GM18498 (cell line): ENCODE measurements around the gene CCDC197.

Experiments
- ATAC-seq: cut with Tn5 transposase; IDR thresholded peaks from one replicate; pipeline ENCODE4 v1.9.1; 2021; ENCODE audit warnings: mild to moderate bottlenecking, moderate library complexity; ENCODE audit not compliant: unreplicated experiment

Gene CCDC197

GRCh38 chr14:93998871-93999403, 1.8 kb downstream of the CCDC197 start:
- no peak for ATAC-seq

GRCh38 chr14:93999573-93999972, 2.5 kb downstream of the CCDC197 start:
- no peak for ATAC-seq

- ATAC-seq: no peak
Observed at GRCh38 chr14:94000267-94000666, 3.2 kb downstream of the CCDC197 start.

- ATAC-seq: no peak
Observed at GRCh38 chr14:94001016-94001415, 3.9 kb downstream of the CCDC197 start.

GRCh38 chr14:94001501-94002396, 4.6 kb downstream of the CCDC197 start:
- peak; percentile 78 for ATAC-seq

- no peak for ATAC-seq
Observed at GRCh38 chr14:94003397-94003796, 6.3 kb downstream of the CCDC197 start.

GRCh38 chr14:94004015-94004414, 6.9 kb downstream of the CCDC197 start:
- ATAC-seq: no peak

- no peak for ATAC-seq
Observed at GRCh38 chr14:94005324-94006073, 8.4 kb downstream of the CCDC197 start.

GRCh38 chr14:94008234-94008633, 11.1 kb downstream of the CCDC197 start:
- no peak for ATAC-seq

GRCh38 chr14:94009767-94010166, 12.7 kb downstream of the CCDC197 start:
- peak; percentile 51 for ATAC-seq

GRCh38 chr14:94010625-94011024, 13.5 kb downstream of the CCDC197 start:
- ATAC-seq: no peak

- no peak for ATAC-seq
Observed at GRCh38 chr14:94011795-94012194, 14.7 kb downstream of the CCDC197 start.

- no peak for ATAC-seq
Observed at GRCh38 chr14:94014382-94014781, 17.3 kb downstream of the CCDC197 start.

GRCh38 chr14:94015223-94015622, 18.1 kb downstream of the CCDC197 start:
- no peak for ATAC-seq

GRCh38 chr14:94016446-94016976, 19.4 kb downstream of the CCDC197 start:
- ATAC-seq: no peak

- no peak for ATAC-seq
Observed at GRCh38 chr14:94018308-94018707, 21.2 kb downstream of the CCDC197 start.

- no peak for ATAC-seq
Observed at GRCh38 chr14:94019329-94019728, 22.2 kb downstream of the CCDC197 start.

GRCh38 chr14:94020267-94020666, 23.2 kb downstream of the CCDC197 start:
- no peak for ATAC-seq

- ATAC-seq: no peak
Observed at GRCh38 chr14:94021001-94021400, 23.9 kb downstream of the CCDC197 start.

- no peak for ATAC-seq
Observed at GRCh38 chr14:94021416-94022157, 24.5 kb downstream of the CCDC197 start.
